GM12891 (cell line): ENCODE measurements around the gene SLC22A4.
A peak's percentile ranks its signal among the peaks of the same experiment; 100 is the strongest.

Source experiments
- DNase-seq: peaks from one replicate; pipeline ENCODE4 v3.0.0; 2011; ENCODE audit warnings: low spot score; ENCODE audit not compliant: insufficient read length
- FAIRE-seq: peaks from 2 replicates; lab custom pipeline; 2011; peaks lifted over from hg19 to GRCh38; lab: Jason Lieb, UNC
- PAX5 ChIP-seq: IDR thresholded peaks from 2 replicates; pipeline ENCODE4 v1.6.1; 2011; ENCODE audit warnings: low read length, moderate library complexity, mild to moderate bottlenecking; ENCODE audit not compliant: insufficient read depth, severe bottlenecking
- POLR2A ChIP-seq: IDR thresholded peaks from 2 replicates; pipeline ENCODE4 v1.6.1; 2011; ENCODE audit warnings: low read depth, low read length, control low read depth
- POLR2AphosphoS5 ChIP-seq: IDR thresholded peaks from 2 replicates; pipeline ENCODE4 v1.6.1; 2011; ENCODE audit warnings: low read depth, low read length, control low read depth
- POU2F2 ChIP-seq: IDR thresholded peaks from 2 replicates; pipeline ENCODE4 v1.6.1; 2011; ENCODE audit warnings: low read depth, mild to moderate bottlenecking, control low read depth, low read length, moderate library complexity
- SPI1 ChIP-seq: IDR thresholded peaks from 2 replicates; pipeline ENCODE4 v1.6.1; 2011; ENCODE audit warnings: low read depth, low read length, control low read depth
- TAF1 ChIP-seq: IDR thresholded peaks from 2 replicates; pipeline ENCODE4 v1.6.1; 2011; ENCODE audit warnings: low read depth, low read length, control low read depth

SLC22A4 gene

DNA sequence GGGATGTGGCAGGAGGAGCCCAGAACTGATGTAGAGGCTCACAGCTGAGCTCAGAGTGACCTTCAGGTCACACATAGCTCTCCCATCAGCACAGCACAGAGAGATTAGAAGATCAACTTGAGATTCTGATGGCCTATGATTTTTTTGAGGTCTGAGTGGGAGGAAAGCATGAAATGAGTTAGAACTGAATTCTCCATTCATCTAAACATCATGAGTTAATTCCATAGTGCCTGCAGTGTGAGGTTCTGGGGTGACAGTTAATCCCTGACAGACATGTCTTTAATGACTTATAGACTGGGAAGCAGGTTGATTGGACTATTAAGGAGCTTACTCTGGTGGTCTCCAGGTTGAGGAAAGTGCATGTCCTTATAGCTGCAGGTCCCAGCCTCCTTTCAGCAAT is 97.7 kb downstream of the SLC22A4 start:
- TF ChIP-seq PAX5, result no peak
- no peak for TF ChIP-seq POLR2AphosphoS5
- TF ChIP-seq SPI1, result no peak
- no peak for TF ChIP-seq TAF1
- no peak for TF ChIP-seq POLR2A
- TF ChIP-seq POU2F2, result no peak
- FAIRE-seq (no peak), DNase-seq (no peak)

DNA sequence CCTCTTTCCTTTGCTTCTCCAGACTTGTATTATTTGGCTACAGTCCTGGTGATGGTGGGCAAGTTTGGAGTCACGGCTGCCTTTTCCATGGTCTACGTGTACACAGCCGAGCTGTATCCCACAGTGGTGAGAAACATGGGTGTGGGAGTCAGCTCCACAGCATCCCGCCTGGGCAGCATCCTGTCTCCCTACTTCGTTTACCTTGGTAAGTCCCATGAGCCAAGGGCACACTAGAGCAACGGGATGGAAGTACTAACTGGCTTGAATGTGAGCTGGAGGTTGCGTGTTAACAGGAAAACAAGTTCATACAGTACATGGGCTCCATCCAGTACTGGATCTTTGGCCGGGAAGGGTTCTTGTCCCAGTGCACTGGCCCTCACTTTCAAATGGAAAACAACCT is 98.2 kb downstream of the SLC22A4 start:
- DNase-seq, result no peak
- no peak for FAIRE-seq

DNA sequence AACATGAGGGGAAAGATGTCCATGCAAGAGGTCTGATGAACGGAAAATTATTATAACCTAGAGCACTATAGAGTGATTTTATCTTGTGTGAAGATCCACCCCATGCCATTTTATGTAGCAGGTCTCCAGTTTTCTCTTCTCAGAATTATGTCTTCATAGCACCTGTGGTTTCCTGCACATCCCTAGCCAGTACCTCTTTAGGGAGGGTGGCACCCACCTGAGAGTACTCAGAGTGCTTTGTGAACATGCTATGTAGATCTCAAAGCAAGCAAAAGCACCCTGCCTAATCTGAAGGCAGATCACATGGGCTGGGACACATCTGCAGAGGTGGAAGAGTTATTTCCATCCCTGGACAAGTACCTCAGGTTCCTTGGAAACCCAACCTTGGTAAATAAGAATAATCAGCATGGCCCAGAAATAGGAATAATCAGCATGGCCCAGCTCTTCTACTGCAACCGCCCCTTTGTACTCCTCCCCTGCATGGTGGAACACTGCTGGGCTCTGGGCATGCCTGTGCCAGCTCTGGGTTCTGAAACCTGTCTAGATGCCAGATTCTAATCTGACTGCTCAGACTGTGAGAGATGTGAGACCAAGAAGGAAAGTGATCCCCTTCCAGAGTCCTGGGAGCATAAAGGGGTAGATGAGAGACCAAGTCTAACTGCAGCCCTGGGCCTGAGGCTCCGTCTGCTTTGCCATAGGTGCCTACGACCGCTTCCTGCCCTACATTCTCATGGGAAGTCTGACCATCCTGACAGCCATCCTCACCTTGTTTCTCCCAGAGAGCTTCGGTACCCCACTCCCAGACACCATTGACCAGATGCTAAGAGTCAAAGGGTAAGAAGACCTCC is 99.0 kb downstream of the SLC22A4 start:
- DNase-seq, result no peak
- TF ChIP-seq TAF1 (no peak), POU2F2 (no peak), POLR2A (no peak), POLR2AphosphoS5 (no peak), SPI1 (no peak)
- FAIRE-seq, result peak; percentile 33

More for the DNA sequence above, 98.2 kb downstream of the SLC22A4 start:
- TF ChIP-seq POLR2AphosphoS5 (no peak), POU2F2 (no peak), TAF1 (no peak), PAX5 (no peak)
